ENCODE results near the gene GDF9.

DNA sequence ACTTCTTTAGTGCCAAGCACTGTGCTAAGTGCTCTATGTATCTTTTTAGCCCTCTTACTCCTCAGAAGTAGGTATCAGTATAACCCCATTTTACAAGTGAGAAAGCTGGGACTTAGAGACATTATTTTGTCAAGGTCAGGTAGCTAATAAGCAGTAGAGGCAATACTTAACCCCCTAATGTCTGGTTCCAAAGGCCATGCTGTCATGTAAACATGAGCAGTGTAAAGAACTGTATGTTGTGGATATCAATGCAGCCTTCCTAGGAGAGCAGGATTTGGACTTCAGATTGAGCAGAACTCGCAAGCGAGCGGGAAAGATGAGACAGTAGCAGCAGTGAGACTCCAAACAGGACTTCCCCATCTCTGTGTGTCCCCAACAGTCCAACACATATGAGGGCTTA, 32.2 kb downstream of the GDF9 start:
- TF ChIP-seq, protein P1, sequence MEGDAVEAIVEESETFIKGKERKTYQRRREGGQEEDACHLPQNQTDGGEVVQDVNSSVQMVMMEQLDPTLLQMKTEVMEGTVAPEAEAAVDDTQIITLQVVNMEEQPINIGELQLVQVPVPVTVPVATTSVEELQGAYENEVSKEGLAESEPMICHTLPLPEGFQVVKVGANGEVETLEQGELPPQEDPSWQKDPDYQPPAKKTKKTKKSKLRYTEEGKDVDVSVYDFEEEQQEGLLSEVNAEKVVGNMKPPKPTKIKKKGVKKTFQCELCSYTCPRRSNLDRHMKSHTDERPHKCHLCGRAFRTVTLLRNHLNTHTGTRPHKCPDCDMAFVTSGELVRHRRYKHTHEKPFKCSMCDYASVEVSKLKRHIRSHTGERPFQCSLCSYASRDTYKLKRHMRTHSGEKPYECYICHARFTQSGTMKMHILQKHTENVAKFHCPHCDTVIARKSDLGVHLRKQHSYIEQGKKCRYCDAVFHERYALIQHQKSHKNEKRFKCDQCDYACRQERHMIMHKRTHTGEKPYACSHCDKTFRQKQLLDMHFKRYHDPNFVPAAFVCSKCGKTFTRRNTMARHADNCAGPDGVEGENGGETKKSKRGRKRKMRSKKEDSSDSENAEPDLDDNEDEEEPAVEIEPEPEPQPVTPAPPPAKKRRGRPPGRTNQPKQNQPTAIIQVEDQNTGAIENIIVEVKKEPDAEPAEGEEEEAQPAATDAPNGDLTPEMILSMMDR (conservative IDR thresholded peaks at IDR 0.05), result no peak
- no peak for TF ChIP-seq ZFX (IDR thresholded peaks at IDR 0.05)

All from C4-2B (cell line).